SHP77 treated with DMSO at 0.1 percent for 48 hours (cell line): ENCODE measurements around the gene CCDC71.

ENCODE experiments used
- DNase-seq: peaks from one replicate; lab custom pipeline; 2025; lab: John Stamatoyannopoulos, UW

Gene CCDC71

GRCh38 chr3:49170744-49171118 is 4.6 kb upstream of the CCDC71 start:
- DNase-seq, result no peak

GRCh38 chr3:49166752-49167556 is 823 bp upstream of the CCDC71 start:
- DNase-seq, result no peak

GRCh38 chr3:49164983-49165720 is 979 bp downstream of the CCDC71 start:
- no peak for DNase-seq

GRCh38 chr3:49163609-49164008 is 2.5 kb downstream of the CCDC71 start:
- DNase-seq, result no peak

- DNase-seq, result no peak
These were observed 3.2 kb downstream of the CCDC71 start for GRCh38 chr3:49162751-49163419.

GRCh38 chr3:49161808-49162530 is 4.2 kb downstream of the CCDC71 start:
- no peak for DNase-seq

- no peak for DNase-seq
These were observed 4.9 kb downstream of the CCDC71 start for GRCh38 chr3:49161197-49161596.

- no peak for DNase-seq
These were observed 7.3 kb downstream of the CCDC71 start for GRCh38 chr3:49158792-49159191.

GRCh38 chr3:49158103-49158709 is 7.9 kb downstream of the CCDC71 start:
- DNase-seq, result no peak

GRCh38 chr3:49157289-49157688 is 8.8 kb downstream of the CCDC71 start:
- DNase-seq, result no peak

- DNase-seq, result no peak
These were observed 12.7 kb downstream of the CCDC71 start for GRCh38 chr3:49153349-49153912.

- DNase-seq, result no peak
These were observed 14.5 kb downstream of the CCDC71 start for GRCh38 chr3:49151610-49152009.

- DNase-seq, result no peak
These were observed 18.0 kb downstream of the CCDC71 start for GRCh38 chr3:49148159-49148558.

- DNase-seq, result no peak
These were observed 26.1 kb downstream of the CCDC71 start for GRCh38 chr3:49140080-49140479.

- no peak for DNase-seq
These were observed 30.6 kb downstream of the CCDC71 start for GRCh38 chr3:49135499-49135898.

- no peak for DNase-seq
These were observed 31.5 kb downstream of the CCDC71 start for GRCh38 chr3:49134471-49135265.

GRCh38 chr3:49133226-49133951 is 32.7 kb downstream of the CCDC71 start:
- peak; percentile 33 for DNase-seq

- DNase-seq, result peak; percentile 11
These were observed 33.5 kb downstream of the CCDC71 start, which contains the start of gene LAMB2 for GRCh38 chr3:49132437-49133225. Gene LAMB2 (minus strand): TSS chr3:49133050. CDS start chr3:49132867, 183 bp downstream.

- DNase-seq, result no peak
These were observed 34.1 kb downstream of the CCDC71 start for GRCh38 chr3:49132073-49132436.
